Ectodermal cell (in vitro differentiated cells): ENCODE data around the gene CPNE9.
A peak's percentile ranks its signal among the peaks of the same experiment; 100 is the strongest.
"Not testable (repeated sequence)": the region's sequence is repeated elsewhere in the genome, so short reads cannot be mapped to it uniquely, and the experiment has no call there.

Experiments used
- H3K27ac ChIP-seq: 2 replicates; pipeline ENCODE4 v1.7.0; 2013; ENCODE audit warnings: mild to moderate bottlenecking, low read depth, low read length; ENCODE audit not compliant: insufficient read depth, poor library complexity, severe bottlenecking
- H3K27me3 ChIP-seq: 2 replicates; pipeline ENCODE4 v1.7.0; 2013; ENCODE audit warnings: mild to moderate bottlenecking, low read length; ENCODE audit not compliant: insufficient read depth, control insufficient read depth, poor library complexity, severe bottlenecking
- H3K36me3 ChIP-seq: one replicate; pipeline ENCODE4 v1.7.0; 2013; ENCODE audit warnings: low read length; ENCODE audit not compliant: control insufficient read depth, insufficient read depth
- H3K4me1 ChIP-seq: one replicate; pipeline ENCODE4 v1.7.0; 2013; ENCODE audit warnings: low read length; ENCODE audit not compliant: control insufficient read depth, insufficient read depth
- H3K4me3 ChIP-seq: 2 replicates; pipeline ENCODE4 v1.7.0; 2013; ENCODE audit warnings: low read depth, low read length, control low read depth; ENCODE audit not compliant: insufficient read depth
- H3K9me3 ChIP-seq: 2 replicates; pipeline ENCODE4 v1.7.0; 2013; ENCODE audit warnings: mild to moderate bottlenecking, low read length, moderate library complexity; ENCODE audit not compliant: control insufficient read depth
- WGBS, 2 experiments: methylation state at CpG; one replicate each; pipeline ENCODE4 v1.1.7; 2013; ENCODE audit warnings: missing lambda C conversion rate in 2 of 2; 5-methylcytosine and 5-hydroxymethylcytosine counted together

The CPNE9 gene

GRCh38 chr3:9760779-9761505 is 57.3 kb downstream of the CPNE9 start:
- Histone ChIP-seq H3K27me3 (no peaks in the 10 kb centered on the region), H3K4me1 (peaks cover 4% of the 10 kb centered on the region), H3K9me3 (no peaks in the 10 kb centered on the region), H3K4me3 (no peak overlapping the region), H3K27ac (no peak overlapping the region), H3K36me3 (peaks cover 28% of the 10 kb centered on the region)
- WGBS, 2 experiments = 94 to 95% methylated on average over 10 of the region's 10 CpGs

DNA sequence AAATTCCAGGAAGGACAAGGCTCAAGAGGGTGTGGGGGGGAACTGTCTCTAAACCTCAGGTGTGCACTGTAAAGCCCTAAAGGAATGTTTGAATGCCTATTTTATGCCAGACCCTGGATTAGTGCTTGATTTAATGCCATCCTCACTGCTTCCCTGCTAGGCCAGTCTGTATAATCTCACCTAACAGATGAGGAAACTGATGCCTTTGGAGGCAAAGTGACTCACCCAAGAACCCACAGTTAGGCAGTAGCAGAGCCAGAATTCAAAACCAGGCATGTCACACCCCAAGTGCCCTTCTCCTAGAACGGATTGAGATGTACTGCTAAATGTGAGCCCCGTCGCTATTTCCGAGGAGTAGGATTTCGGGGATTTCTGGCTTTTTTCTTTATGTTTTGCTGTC is 58.3 kb downstream of the CPNE9 start:
- no peaks in the 10 kb centered on the region for H3K9me3 ChIP-seq
- H3K4me3 ChIP-seq = no peak overlapping the region
- WGBS, 2 experiments = 92 to 95% methylated on average over 5 of the region's 5 CpGs
- H3K27ac ChIP-seq = no peak overlapping the region
- H3K27me3 ChIP-seq = no peaks in the 10 kb centered on the region
- peaks cover 21% of the 10 kb centered on the region for H3K36me3 ChIP-seq
- peaks cover 8% of the 10 kb centered on the region for H3K4me1 ChIP-seq

DNA sequence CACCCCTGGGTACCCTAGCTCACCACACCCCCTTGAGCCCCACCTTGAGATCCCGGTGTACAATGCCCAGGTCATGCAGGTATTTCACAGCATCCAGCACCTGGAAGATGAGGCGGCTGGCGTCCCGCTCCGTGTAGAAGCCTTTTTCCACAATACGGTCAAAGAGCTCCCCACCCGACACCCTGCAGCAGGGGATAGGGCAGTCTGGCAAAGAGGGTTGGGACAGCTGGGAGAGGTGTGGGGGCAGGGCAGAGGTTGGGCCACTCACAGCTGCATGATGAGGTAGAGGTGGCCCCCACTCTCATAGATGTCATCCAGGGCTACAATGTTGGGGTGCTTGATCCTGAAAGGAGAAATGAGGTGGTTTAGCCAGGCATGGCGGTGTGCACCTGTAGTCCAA is 59.2 kb downstream of the CPNE9 start:
- H3K27me3 ChIP-seq = no peaks in the 10 kb centered on the region
- 93% methylated on average over 8 of the region's 8 CpGs for WGBS, 2 experiments

GRCh38 chr3:9765865-9766264 is 62.2 kb downstream of the CPNE9 start:
- peaks cover 25% of the 10 kb centered on the region for H3K4me1 ChIP-seq
- H3K27me3 ChIP-seq = no peaks in the 10 kb centered on the region
- H3K36me3 ChIP-seq = peaks cover 5% of the 10 kb centered on the region
- WGBS, 2 experiments = 74 to 81% methylated on average over 4 of the region's 4 CpGs
- no peaks in the 10 kb centered on the region for H3K9me3 ChIP-seq
- no peak overlapping the region for H3K4me3 ChIP-seq
- no peak overlapping the region for H3K27ac ChIP-seq

More for the DNA sequence above, 59.2 kb downstream of the CPNE9 start:
- H3K4me3 ChIP-seq = no peak overlapping the region
- H3K4me1 ChIP-seq = peaks cover 8% of the 10 kb centered on the region
- H3K27ac ChIP-seq = no peak overlapping the region
- no peaks in the 10 kb centered on the region for H3K9me3 ChIP-seq
- peaks cover 14% of the 10 kb centered on the region for H3K36me3 ChIP-seq

DNA sequence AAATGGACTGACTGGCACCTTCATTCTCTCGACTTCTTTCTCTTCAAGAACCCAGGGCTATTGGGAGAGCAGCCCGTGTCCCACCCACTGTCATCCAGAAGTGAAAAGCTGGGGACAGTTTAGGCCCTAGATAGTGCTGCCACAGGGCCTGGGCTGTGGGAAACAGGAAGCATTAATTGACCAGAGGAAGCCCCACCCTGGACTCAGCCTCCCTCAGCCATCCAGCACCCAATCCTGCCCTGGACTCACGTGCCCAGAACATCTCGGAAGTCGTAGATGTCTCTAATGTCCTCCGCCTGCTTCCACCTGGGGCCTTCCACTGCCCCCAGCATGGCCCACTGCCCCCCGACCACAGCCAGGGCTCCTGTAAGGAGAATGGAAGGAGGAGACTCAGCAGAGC is 63.8 kb downstream of the CPNE9 start:
- Histone ChIP-seq H3K4me3 (no peak overlapping the region), H3K27ac (no peak overlapping the region), H3K4me1 (peaks cover 25% of the 10 kb centered on the region), H3K9me3 (no peaks in the 10 kb centered on the region), H3K36me3 (peaks cover 5% of the 10 kb centered on the region), H3K27me3 (no peaks in the 10 kb centered on the region)
- 88 to 92% methylated on average over 7 of the region's 7 CpGs for WGBS, 2 experiments

- no peaks in the 10 kb centered on the region for H3K9me3 ChIP-seq
- H3K27ac ChIP-seq = no peak overlapping the region
- peaks cover 5% of the 10 kb centered on the region for H3K36me3 ChIP-seq
- no peaks in the 10 kb centered on the region for H3K27me3 ChIP-seq
- H3K4me3 ChIP-seq = no peak overlapping the region
- 84 to 85% methylated on average over 6 of the region's 6 CpGs for WGBS, 2 experiments
- H3K4me1 ChIP-seq = peaks cover 25% of the 10 kb centered on the region
These were observed 64.6 kb downstream of the CPNE9 start for GRCh38 chr3:9768141-9768775.

GRCh38 chr3:9769012-9769411 is 65.4 kb downstream of the CPNE9 start:
- H3K4me1 ChIP-seq = peaks cover 25% of the 10 kb centered on the region
- peaks cover 5% of the 10 kb centered on the region for H3K36me3 ChIP-seq
- no peaks in the 10 kb centered on the region for H3K27me3 ChIP-seq
- no peak overlapping the region for H3K27ac ChIP-seq
- peak overlapping the region; percentile 67 for H3K4me3 ChIP-seq
- no peaks in the 10 kb centered on the region for H3K9me3 ChIP-seq
- 88 to 89% methylated on average over 5 of the region's 5 CpGs for WGBS, 2 experiments

GRCh38 chr3:9769426-9770275 is 66.0 kb downstream of the CPNE9 start, which contains the start of gene CAMK1:
TSS of gene CAMK1 (minus strand) at chr3:9769947. CDS start at chr3:9767749, 2,198 bp downstream.
- Histone ChIP-seq H3K36me3 (peaks cover 5% of the 10 kb centered on the region), H3K9me3 (no peaks in the 10 kb centered on the region), H3K4me3 (peak within 1 kb of the TSS; percentile 67), H3K4me1 (peaks cover 25% of the 10 kb centered on the region), H3K27ac (peak within 1 kb of the TSS; percentile 44), H3K27me3 (no peaks in the 10 kb centered on the region)
- 13% methylated on average over 49 of the region's 49 CpGs for WGBS, 2 experiments

GRCh38 chr3:9770276-9770812 is 66.7 kb downstream of the CPNE9 start:
- Histone ChIP-seq H3K27ac (no peak overlapping the region), H3K36me3 (peaks cover 1% of the 10 kb centered on the region), H3K27me3 (no peaks in the 10 kb centered on the region), H3K4me1 (peaks cover 25% of the 10 kb centered on the region), H3K4me3 (peak overlapping the region; percentile 67), H3K9me3 (no peaks in the 10 kb centered on the region)
- 63 to 64% methylated on average over 15 of the region's 15 CpGs for WGBS, 2 experiments

DNA sequence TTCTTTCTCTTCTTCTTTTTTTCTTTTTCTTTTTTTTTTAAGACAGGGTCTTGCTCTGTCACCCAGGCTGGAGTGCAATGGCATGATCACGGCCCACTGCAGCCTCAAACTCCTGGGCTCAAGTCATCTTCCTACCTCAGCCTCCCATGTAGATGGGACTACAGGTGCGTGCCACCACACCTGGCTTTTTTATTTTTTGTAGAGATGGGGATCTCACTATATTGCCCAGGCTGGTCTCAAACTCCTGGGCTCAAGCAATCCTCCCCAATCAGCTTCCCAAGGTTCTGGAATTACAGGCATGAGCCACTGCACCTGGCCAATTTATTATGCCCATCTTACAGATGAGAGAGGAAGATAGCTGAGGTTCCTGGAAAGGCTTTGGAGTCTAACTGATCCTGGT is 67.4 kb downstream of the CPNE9 start:
- peaks cover 20% of the 10 kb centered on the region for H3K4me1 ChIP-seq
- H3K9me3 ChIP-seq, H3K4me3 ChIP-seq, H3K27me3 ChIP-seq, H3K27ac ChIP-seq, H3K36me3 ChIP-seq: not testable (repeated sequence)
- whole genome bisulfite sequencing, 2 experiments = 74 to 94% methylated on average over 2 of the region's 2 CpGs
